GM12892 (cell line): ENCODE data around the gene DLK2.

Source experiments
- POLR2A ChIP-seq: IDR thresholded peaks from 2 replicates; pipeline ENCODE4 v1.6.1; 2011; ENCODE audit warnings: low read depth, low read length, control low read depth
- POLR2AphosphoS5 ChIP-seq: IDR thresholded peaks from 2 replicates; pipeline ENCODE4 v1.6.1; 2011; ENCODE audit warnings: low read depth, low read length, control low read depth
- TAF1 ChIP-seq: IDR thresholded peaks from 2 replicates; pipeline ENCODE4 v1.6.1; 2011; ENCODE audit warnings: low read depth, mild to moderate bottlenecking, control low read depth, low read length, borderline replicate concordance

DNA sequence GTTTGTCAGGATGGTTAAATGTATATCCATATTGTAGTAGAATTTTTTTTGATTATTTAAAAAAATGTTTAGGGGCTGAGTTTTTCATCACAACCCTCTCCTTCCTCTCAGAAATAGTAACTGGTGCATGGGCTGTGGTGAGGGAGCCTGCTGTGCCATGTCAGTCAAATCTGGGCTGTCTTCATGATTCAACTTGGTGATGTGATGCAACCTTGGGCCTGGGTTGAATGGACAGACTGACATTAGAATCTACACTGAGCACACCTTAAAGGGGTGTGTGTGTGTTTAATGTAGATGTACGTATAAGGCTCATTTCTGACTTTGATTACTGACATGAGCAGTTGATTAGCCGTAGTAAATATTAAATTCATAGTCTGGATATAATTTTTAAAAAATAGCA is 25.7 kb upstream of the DLK2 start:
- TF ChIP-seq POLR2A: no peak
- no peak for TF ChIP-seq POLR2AphosphoS5
- no peak for TF ChIP-seq TAF1
